ENCODE measurements around the gene HMGCS2.
A peak's percentile ranks its signal among the peaks of the same experiment; 100 is the strongest.
"Not testable (repeated sequence)": the region's sequence is repeated elsewhere in the genome, so short reads cannot be mapped to it uniquely, and the experiment has no call there.

HMGCS2 gene

GRCh38 chr1:119731741-119732430, 36.8 kb downstream of the HMGCS2 start:
- DNase-seq (ENCODE audit: low read depth) = no peak

GRCh38 chr1:119731060-119731459, 37.6 kb downstream of the HMGCS2 start:
- DNase-seq (ENCODE audit: low read depth) = no peak

- no peak for DNase-seq (ENCODE audit: low read depth)
Measured at GRCh38 chr1:119729044-119729443, 39.7 kb downstream of the HMGCS2 start.

GRCh38 chr1:119727991-119728390, 40.7 kb downstream of the HMGCS2 start:
- DNase-seq (ENCODE audit: low read depth) = no peak

GRCh38 chr1:119725626-119726025, 43.1 kb downstream of the HMGCS2 start:
- no peak for DNase-seq (ENCODE audit: low read depth)

GRCh38 chr1:119724611-119725218, 44.0 kb downstream of the HMGCS2 start:
- peak; percentile 47 for DNase-seq (ENCODE audit: low read depth)

GRCh38 chr1:119721896-119722295, 46.8 kb downstream of the HMGCS2 start:
- DNase-seq (ENCODE audit: low read depth) = no peak

GRCh38 chr1:119720866-119721440, 47.8 kb downstream of the HMGCS2 start:
- DNase-seq (ENCODE audit: low read depth) = no peak

GRCh38 chr1:119718972-119719371, 49.7 kb downstream of the HMGCS2 start:
- DNase-seq (ENCODE audit: low read depth) = no peak

GRCh38 chr1:119718409-119718808, 50.3 kb downstream of the HMGCS2 start:
- no peak for DNase-seq (ENCODE audit: low read depth)

- DNase-seq (ENCODE audit: low read depth) = peak; percentile 21
Measured at GRCh38 chr1:119715542-119715941, 53.2 kb downstream of the HMGCS2 start.

GRCh38 chr1:119714583-119714982, 54.1 kb downstream of the HMGCS2 start:
- peak; percentile 46 for DNase-seq (ENCODE audit: low read depth)

GRCh38 chr1:119713749-119714456, 54.8 kb downstream of the HMGCS2 start:
- no peak for DNase-seq (ENCODE audit: low read depth)

- DNase-seq (ENCODE audit: low read depth) = no peak
Measured at GRCh38 chr1:119713039-119713748, 55.5 kb downstream of the HMGCS2 start.

GRCh38 chr1:119712342-119713038, 56.2 kb downstream of the HMGCS2 start:
- peak; percentile 68 for DNase-seq (ENCODE audit: low read depth)

- peak; percentile 90 for DNase-seq (ENCODE audit: low read depth)
Measured at GRCh38 chr1:119711804-119712341, 56.8 kb downstream of the HMGCS2 start, which contains the start of gene PHGDH. TSS of gene PHGDH (plus strand) at chr1:119711934. CDS start at chr1:119712023, 89 bp downstream.

GRCh38 chr1:119711356-119711803, 57.3 kb downstream of the HMGCS2 start:
- not testable (repeated sequence) for DNase-seq (ENCODE audit: low read depth)

GRCh38 chr1:119706599-119706998, 62.1 kb downstream of the HMGCS2 start:
- not testable (repeated sequence) for DNase-seq (ENCODE audit: low read depth)

- no peak for DNase-seq (ENCODE audit: low read depth)
Measured at GRCh38 chr1:119703666-119704450, 64.8 kb downstream of the HMGCS2 start.

GRCh38 chr1:119702384-119702783, 66.3 kb downstream of the HMGCS2 start:
- DNase-seq (ENCODE audit: low read depth) = peak; percentile 19

Measured in amniotic epithelial cell (primary cell).